OCI-LY7 (cell line): ENCODE measurements around the gene PSAPL1. TPM values are rescaled to one million over a fixed set of nuclear protein-coding genes. Genes with fewer than 3 reads are reported as not detected.

Experiments
- BruUV-seq: library from RNA; stranded (reverse); fragments of 400-500 nt; replicated peaks from 2 replicates; lab custom pipeline; 2021; lab: Mats Ljungman, UMichigan
- CTCF ChIA-PET: fragments of 300-600 bp; sonication (Branson Sonifier 250); formaldehyde crosslinking; loops from one replicate; lab custom pipeline; 2022; ENCODE audit warnings: antibody characterized with exemption; ENCODE audit not compliant: unreplicated experiment; lab: Charles Lee
- POLR2A ChIA-PET: fragments of 300-600 bp; sonication (Branson Sonifier 250); formaldehyde crosslinking; loops from one replicate; lab custom pipeline; 2022; ENCODE audit warnings: antibody characterized with exemption; lab: Charles Lee
- DNase-seq: peaks from one replicate; pipeline ENCODE4 v3.0.0-alpha.2; 2015; ENCODE audit warnings: low spot score
- H2AFZ ChIP-seq: fragments of 200-600 bp; sonication (generic), shearing (Covaris generic); 2 replicates; pipeline ENCODE4 v1.6.1; 2014; ENCODE audit warnings: mild to moderate bottlenecking, antibody characterized with exemption, low read length, moderate library complexity
- H3K27ac ChIP-seq: fragments of 200-600 bp; sonication (generic); 2 replicates; pipeline ENCODE4 v1.5.1; 2014; ENCODE audit warnings: mixed run types, low read depth, mild to moderate bottlenecking, moderate library complexity, low read length, inconsistent platforms; ENCODE audit not compliant: poor library complexity, severe bottlenecking
- H3K36me3 ChIP-seq: fragments of 200-600 bp; sonication (generic); 2 replicates; pipeline ENCODE4 v1.6.1; 2014; ENCODE audit warnings: mild to moderate bottlenecking, antibody characterized with exemption, low read length, moderate library complexity, mixed read lengths; ENCODE audit not compliant: insufficient read depth
- H3K4me1 ChIP-seq: fragments of 200-600 bp; sonication (generic); 2 replicates; pipeline ENCODE4 v1.5.1; 2014; ENCODE audit warnings: mild to moderate bottlenecking, low read length; ENCODE audit not compliant: insufficient read depth, poor library complexity, severe bottlenecking
- H3K4me2 ChIP-seq: fragments of 200-600 bp; sonication (generic); 2 replicates; pipeline ENCODE4 v1.6.1; 2014; ENCODE audit warnings: mild to moderate bottlenecking, low read length
- H3K4me3 ChIP-seq: fragments of 200-600 bp; sonication (generic); 2 replicates; pipeline ENCODE4 v1.5.1; 2014; ENCODE audit warnings: mild to moderate bottlenecking, low read depth, low read length; ENCODE audit not compliant: poor library complexity, severe bottlenecking
- H3K79me2 ChIP-seq: fragments of 200-600 bp; sonication (generic); 2 replicates; pipeline ENCODE4 v1.6.1; 2016; ENCODE audit warnings: low read depth, mild to moderate bottlenecking, low read length, moderate library complexity, mixed read lengths; ENCODE audit not compliant: insufficient read depth
- H3K9me2 ChIP-seq: fragments of 200-600 bp; sonication (generic); 2 replicates; pipeline ENCODE4 v1.6.1; 2016; ENCODE audit warnings: mild to moderate bottlenecking, low read length, mixed read lengths; ENCODE audit not compliant: insufficient read depth
- H3K9me3 ChIP-seq: fragments of 200-600 bp; sonication (generic); 2 replicates; pipeline ENCODE4 v1.6.1; 2014; ENCODE audit warnings: mild to moderate bottlenecking, mixed run types, low read length, mixed read lengths
- H4K20me1 ChIP-seq: fragments of 200-600 bp; sonication (generic); 2 replicates; pipeline ENCODE4 v1.6.1; 2014; ENCODE audit warnings: mild to moderate bottlenecking, antibody characterized with exemption, low read length, moderate library complexity, mixed read lengths; ENCODE audit not compliant: insufficient read depth
- CTCF ChIP-seq: fragments of 200-600 bp; sonication (generic); conservative IDR thresholded peaks from 2 replicates; pipeline ENCODE4 v1.5.1; 2014; ENCODE audit warnings: mild to moderate bottlenecking, antibody characterized with exemption, low read length, moderate library complexity, mixed read lengths
- EZH2phosphoT487 ChIP-seq: fragments of 200-600 bp; sonication (generic); IDR thresholded peaks from 2 replicates; pipeline ENCODE4 v1.6.1; 2018; ENCODE audit warnings: low read depth, borderline replicate concordance, mild to moderate bottlenecking, mixed run types, antibody characterized with exemption, low read length, moderate library complexity, mixed read lengths
- intact Hi-C: fragments of 100-400 bp; cut with micrococcal nuclease; formaldehyde crosslinking; loops from one replicate; pipeline ENCODE4 v1.10.0; 2022; ENCODE audit not compliant: unreplicated experiment
- total RNA-seq, 2 experiments: library from RNA; depleted of rRNA in 1 of 2; stranded (reverse); fragments of >200 nt in 1 of 2; shearing (Covaris generic) in 1 of 2; gene quantifications; 2 replicates each; pipeline ENCODE4 v1.2.3, GENCODE V29; 2014 to 2022

PSAPL1 gene
- total RNA-seq, 2 experiments from 2014 or later = not detected

DNA sequence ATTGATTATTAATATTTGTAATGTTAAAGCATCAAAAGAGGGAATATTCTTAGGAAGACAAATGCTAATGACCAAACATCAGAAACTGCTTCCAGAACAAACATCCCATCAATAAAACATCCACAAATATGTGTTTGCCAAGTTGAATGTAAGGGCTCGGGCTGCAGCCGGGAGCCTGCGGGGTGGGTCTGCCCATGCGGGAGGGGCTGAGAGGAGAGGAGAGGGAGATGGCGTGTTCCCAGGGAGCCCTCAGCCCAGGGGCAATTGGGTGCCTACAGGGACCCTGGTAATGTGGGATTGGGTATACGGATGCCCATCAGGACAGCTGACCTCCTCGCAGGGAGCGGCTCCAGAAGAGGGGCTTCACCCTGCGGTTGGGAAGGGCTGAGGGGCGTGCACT lies 38.4 kb upstream of the PSAPL1 start:
- H3K27ac ChIP-seq = no peak overlapping the region
- H3K4me1 ChIP-seq = no peaks in the 10 kb centered on the region
- H3K4me3 ChIP-seq = no peak overlapping the region
- intact Hi-C loops = no loop called here
- no peak for DNase-seq
- no peaks in the 10 kb centered on the region for H3K9me2 ChIP-seq
- no peak for TF ChIP-seq CTCF
- ChIA-PET POLR2A (no interaction called here), CTCF (no interaction called here)
- no peaks in the 10 kb centered on the region for H3K36me3 ChIP-seq
- H3K79me2 ChIP-seq = no peaks in the 10 kb centered on the region
- no peak overlapping the region for H3K4me2 ChIP-seq
- no peaks in the 10 kb centered on the region for H4K20me1 ChIP-seq
- no peaks in the 10 kb centered on the region for H3K9me3 ChIP-seq
- BruUV-seq = no TSS peak
- H2AFZ ChIP-seq = no peak overlapping the region

GRCh38 chr4:7472442-7473013 lies 37.8 kb upstream of the PSAPL1 start:
- TF ChIP-seq CTCF = no peak
- no peak for TF ChIP-seq EZH2phosphoT487
- no peak for DNase-seq
- no peak overlapping the region for H2AFZ ChIP-seq
- ChIA-PET POLR2A (no interaction called here), CTCF (no interaction called here)
- no peaks in the 10 kb centered on the region for H3K36me3 ChIP-seq
- no TSS peak for BruUV-seq
- H3K9me2 ChIP-seq = no peaks in the 10 kb centered on the region
- H3K79me2 ChIP-seq = no peaks in the 10 kb centered on the region
- no peak overlapping the region for H3K27ac ChIP-seq
- H3K4me1 ChIP-seq = no peaks in the 10 kb centered on the region
- no peak overlapping the region for H3K4me2 ChIP-seq
- no peak overlapping the region for H3K4me3 ChIP-seq
- H3K9me3 ChIP-seq = no peaks in the 10 kb centered on the region
- intact Hi-C loops = no loop called here
- H4K20me1 ChIP-seq = no peaks in the 10 kb centered on the region

GRCh38 chr4:7470522-7471128 lies 35.9 kb upstream of the PSAPL1 start:
- Histone ChIP-seq H3K9me2 (no peaks in the 10 kb centered on the region), H2AFZ (no peak overlapping the region), H3K9me3 (no peaks in the 10 kb centered on the region), H3K79me2 (no peaks in the 10 kb centered on the region), H3K27ac (no peak overlapping the region), H3K4me1 (no peaks in the 10 kb centered on the region), H4K20me1 (no peaks in the 10 kb centered on the region), H3K36me3 (no peaks in the 10 kb centered on the region), H3K4me2 (no peak overlapping the region), H3K4me3 (no peak overlapping the region)
- DNase-seq = no peak
- intact Hi-C loops = no loop called here
- no TSS peak for BruUV-seq
- TF ChIP-seq EZH2phosphoT487 (no peak), CTCF (no peak)
- POLR2A ChIA-PET = no interaction called here
- CTCF ChIA-PET = no interaction called here
